GM21515 (cell line): ENCODE measurements around the gene CTIF.
A peak's percentile ranks its signal among the peaks of the same experiment; 100 is the strongest.
"Not testable (repeated sequence)": the region's sequence is repeated elsewhere in the genome, so short reads cannot be mapped to it uniquely, and the experiment has no call there.

Experiments
- ATAC-seq: cut with Tn5 transposase; IDR thresholded peaks from one replicate; pipeline ENCODE4 v1.9.1; 2021; ENCODE audit not compliant: unreplicated experiment

CTIF gene

DNA sequence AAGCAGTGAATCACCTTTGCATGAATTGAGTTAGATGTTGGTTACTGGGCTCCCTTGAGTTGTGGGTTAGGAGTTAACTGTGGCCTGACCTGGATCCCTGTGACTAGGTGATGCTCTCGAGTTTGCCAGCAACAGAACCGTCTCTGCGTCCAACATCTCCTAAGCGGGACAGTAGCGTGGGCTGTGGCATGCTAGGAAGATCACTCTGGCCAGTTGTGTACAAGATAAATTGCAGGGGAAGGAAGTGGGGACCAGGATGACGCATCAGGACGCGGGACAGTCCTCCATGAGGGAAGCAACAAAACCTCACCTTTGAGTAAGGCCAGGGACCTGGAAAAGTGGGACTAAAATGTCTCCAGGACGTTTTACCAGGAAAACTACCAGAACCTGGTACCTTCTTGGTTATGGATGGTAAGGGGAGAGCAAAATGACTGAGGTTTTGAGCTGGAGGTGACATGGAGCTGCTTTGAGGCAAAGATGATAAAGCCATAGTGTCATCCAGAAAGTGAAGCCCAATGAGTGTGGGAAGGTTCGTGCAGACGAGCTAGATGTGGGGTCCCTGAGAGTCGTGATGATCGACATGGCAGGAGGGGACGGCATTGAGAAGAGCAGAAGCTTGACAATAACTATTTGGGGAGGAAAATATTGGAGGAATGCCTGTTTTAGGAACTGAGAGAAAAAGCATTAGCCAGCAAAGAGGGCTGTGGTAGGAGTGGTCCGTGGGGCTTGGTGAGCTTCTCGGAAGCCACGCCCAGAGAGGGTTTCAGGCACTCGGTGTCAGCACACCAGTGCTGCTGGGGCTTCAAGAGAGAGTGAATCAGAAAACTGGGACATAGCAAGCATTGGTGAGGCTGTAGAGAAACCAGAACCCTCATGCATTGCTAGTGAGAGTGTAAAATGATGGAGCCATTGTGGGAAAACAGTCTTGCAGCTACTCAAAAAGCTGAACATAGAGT lies 316.9 kb downstream of the CTIF start:
- no peak for ATAC-seq

GRCh38 chr18:48857023-48857694 lies 318.3 kb downstream of the CTIF start:
- no peak for ATAC-seq

DNA sequence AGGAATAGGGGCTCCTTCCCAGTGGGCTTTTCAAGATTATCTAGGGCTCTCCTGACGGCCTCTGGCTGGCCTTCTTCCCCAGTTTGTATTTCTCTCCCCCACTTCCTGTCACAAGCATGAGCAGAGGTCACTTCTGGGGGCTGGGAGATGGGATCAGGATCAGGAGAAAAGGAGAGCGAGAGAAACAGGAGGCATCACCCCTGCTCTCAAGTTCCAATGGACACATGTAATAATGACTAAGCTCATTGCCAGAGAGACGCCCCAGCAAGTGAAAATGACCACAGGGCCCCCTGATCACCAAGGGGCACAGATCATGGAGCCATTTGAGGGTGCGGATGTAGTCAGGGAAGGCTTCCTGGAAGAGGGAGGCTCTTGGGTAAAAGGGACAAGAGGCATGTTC lies 319.8 kb downstream of the CTIF start:
- ATAC-seq = no peak

- ATAC-seq = no peak
Observed at GRCh38 chr18:48859311-48860268, 320.8 kb downstream of the CTIF start.

- ATAC-seq = no peak
Observed at GRCh38 chr18:48860269-48861180, 321.7 kb downstream of the CTIF start.

DNA sequence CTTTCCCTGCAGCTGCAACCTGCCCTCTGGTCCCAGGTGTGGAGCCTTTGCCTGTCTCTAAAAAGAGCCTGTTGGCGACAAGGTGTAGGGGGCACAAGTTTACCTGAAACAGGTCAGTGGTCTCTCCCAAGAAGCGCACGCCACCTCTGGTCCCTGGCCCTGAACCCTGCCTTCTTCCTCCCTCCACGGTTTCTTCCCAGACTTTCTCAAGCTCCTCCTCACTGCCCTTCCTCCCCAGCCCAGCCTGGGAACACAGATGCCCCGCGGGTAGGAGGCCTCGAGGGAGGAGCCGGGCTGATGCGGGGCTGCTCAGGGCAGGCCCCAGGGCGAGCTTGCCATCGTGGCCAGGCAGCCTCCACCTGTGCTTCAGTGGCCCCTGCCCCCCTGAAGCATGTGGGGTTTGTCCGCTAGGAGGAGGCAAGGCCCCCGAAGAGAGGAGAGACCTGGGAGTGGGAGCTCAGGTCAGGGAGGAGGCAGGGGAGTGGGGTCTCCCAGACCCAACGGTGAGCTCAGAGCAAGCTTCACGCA lies 322.4 kb downstream of the CTIF start:
- no peak for ATAC-seq

DNA sequence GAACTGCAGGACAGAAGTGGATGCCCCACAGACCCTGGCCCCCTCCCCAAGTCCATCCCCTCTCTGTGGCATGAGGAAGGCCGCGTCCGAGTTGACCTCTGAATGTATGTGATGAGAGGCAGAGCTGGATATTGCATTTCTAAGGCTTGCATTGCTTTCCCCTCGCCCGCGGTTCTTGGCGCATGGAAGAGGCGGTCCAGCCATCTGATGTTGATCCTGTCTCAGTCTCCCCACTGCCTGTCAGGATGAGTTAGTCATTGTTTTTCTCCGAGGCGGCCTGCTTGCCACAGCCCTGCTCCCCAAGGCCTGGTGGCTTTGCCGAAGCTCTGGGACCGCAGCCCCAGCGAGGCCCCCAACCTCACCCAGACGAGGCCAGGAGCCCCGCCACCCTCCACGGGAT lies 323.3 kb downstream of the CTIF start:
- ATAC-seq = no peak

DNA sequence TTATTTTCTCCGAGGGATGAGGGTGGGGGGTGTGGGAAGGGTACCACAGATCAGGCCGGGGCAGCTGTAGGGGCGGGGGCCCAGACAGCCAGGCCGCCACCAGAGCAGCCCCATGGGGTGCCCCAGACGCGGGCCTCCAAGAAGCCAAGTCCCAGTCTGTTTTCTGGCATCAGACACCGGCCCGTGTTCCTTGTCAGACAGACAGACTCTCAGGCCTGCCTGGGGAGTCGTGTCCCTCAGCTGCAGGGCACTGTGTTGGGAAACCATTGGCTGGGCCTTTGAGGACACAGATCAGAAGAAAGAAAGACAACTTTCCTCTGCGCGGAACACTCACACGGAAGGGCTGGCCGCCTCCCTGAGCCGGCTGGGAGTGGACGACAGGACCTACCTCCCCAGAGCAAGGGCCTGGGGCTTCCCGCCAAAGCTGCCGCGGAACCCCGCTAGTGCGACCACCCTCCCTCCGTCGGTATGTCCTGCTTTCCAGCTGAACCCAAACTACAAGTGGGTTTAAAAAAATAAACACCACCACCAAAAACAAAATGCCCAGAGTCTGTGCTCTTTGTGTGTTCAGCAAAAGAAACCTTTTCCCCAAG lies 323.9 kb downstream of the CTIF start:
- no peak for ATAC-seq

GRCh38 chr18:48863432-48864065 lies 324.7 kb downstream of the CTIF start:
- no peak for ATAC-seq

DNA sequence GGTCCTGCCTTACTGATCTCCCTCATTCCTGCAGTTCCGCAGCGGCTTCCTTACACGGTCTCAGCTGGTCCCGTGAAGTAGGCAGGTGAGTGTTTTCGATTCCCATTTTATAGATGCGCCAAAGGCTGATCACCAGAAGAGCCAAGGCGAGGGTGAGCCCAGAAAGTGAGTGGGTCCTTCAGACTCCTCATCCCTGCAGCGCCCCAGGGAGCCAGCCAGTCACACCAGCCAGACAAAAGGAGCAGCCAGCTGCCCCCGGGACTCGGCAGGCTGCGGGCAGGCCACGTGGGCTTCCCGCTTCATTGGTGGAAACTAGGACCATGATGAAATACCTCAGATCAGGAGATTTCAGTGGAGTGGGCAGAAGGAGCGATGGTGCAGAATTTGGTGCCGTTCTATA lies 326.0 kb downstream of the CTIF start:
- ATAC-seq = no peak

DNA sequence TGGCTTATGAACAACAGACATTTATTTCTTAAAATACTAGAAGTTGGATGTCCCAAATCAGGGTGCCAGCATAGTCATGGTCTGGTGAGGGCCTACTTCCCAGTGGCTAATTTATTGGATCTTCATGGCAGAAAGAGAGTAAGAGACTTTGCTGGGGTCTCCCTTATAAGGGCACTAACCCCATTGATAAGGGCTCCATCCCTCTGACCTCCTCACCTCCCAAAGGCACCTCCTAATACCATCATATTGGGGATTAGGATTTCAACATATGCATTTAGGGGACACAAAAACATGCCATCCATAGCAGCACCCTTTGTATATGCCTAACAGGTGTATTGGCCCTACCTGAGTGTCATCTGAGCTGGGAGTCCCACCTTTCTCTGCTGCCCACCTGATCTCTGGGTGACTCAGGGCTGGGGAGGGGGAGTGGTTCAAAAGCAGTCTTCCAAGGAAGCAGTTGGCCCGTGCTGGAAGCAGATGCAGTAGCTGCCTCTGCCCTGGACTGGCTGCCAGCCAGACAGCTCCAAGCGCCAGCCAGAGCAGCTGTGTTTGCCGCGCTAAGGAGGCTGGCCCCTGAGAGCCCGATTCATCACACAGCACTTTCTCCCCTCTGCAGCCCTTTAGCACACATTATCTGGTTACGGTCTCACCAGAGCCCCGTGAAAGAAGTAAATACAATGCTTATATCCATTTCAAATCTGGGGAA lies 327.4 kb downstream of the CTIF start:
- ATAC-seq = no peak

GRCh38 chr18:48866856-48867255 lies 328.0 kb downstream of the CTIF start:
- no peak for ATAC-seq

DNA sequence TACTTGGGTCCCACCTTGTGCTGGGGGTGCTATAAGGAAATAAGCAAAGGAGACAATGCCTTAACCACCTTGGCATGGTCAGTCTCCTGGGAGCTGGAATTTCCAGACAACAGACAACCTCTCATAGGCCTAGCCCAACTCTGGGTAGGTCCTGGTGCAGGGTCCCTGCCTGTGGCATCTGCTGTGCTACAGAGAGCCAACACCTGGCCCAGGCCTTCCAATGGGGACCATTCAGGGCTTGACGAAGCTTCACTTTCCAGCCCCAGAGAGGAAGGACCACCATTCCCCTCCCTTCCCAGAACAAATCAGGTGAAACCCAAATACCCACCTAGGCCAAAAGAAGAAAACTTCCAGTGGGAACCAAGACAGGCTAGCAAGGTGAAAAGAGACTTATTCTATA lies 329.1 kb downstream of the CTIF start:
- ATAC-seq = no peak

- peak; percentile 83 for ATAC-seq
Observed at GRCh38 chr18:48868468-48869466, 329.9 kb downstream of the CTIF start.

- ATAC-seq = no peak
Observed at GRCh38 chr18:48869591-48869990, 330.8 kb downstream of the CTIF start.

GRCh38 chr18:48870926-48871325 lies 332.1 kb downstream of the CTIF start:
- ATAC-seq = not testable (repeated sequence)
